Activated CD8-positive, alpha-beta memory T cell treated with anti-CD3 and anti-CD28 coated beads, Interleukin-2, amount 10 ng/mL, durations not matched to agents 7 days and 5 days (primary cell): ENCODE results near the gene PSMD4. TPM values are rescaled to one million over a fixed set of nuclear protein-coding genes. Genes with fewer than 3 reads are reported as not detected.

ENCODE experiments used
- ATAC-seq: fragments of 150-1000 bp; cut with Tn5 transposase; one replicate; pipeline ENCODE4 v1.10.0; 2021; ENCODE audit warnings: moderate library complexity
- CTCF ChIA-PET: fragments of 350-600 bp; sonication (Branson Sonifier 250); formaldehyde crosslinking; loops from one replicate; lab custom pipeline; 2021; ENCODE audit warnings: antibody characterized with exemption; lab: Charles Lee
- DNase-seq: peaks from one replicate; pipeline ENCODE4 v3.0.0-alpha.2; 2020
- H3K27ac Mint-ChIP-seq: one replicate; pipeline ENCODE4 v1.8.0; 2021; ENCODE audit warnings: mild to moderate bottlenecking, mixed read lengths
- H3K27me3 Mint-ChIP-seq: one replicate; pipeline ENCODE4 v1.8.0; 2021; ENCODE audit warnings: mixed read lengths
- H3K36me3 Mint-ChIP-seq: one replicate; pipeline ENCODE4 v1.8.0; 2021; ENCODE audit warnings: mild to moderate bottlenecking, mixed read lengths
- H3K4me1 Mint-ChIP-seq: one replicate; pipeline ENCODE4 v1.8.0; 2021; ENCODE audit warnings: mixed read lengths
- H3K4me3 Mint-ChIP-seq: one replicate; pipeline ENCODE4 v1.8.0; 2021; ENCODE audit warnings: mild to moderate bottlenecking, moderate library complexity, mixed read lengths
- H3K9me3 Mint-ChIP-seq: one replicate; pipeline ENCODE4 v1.8.0; 2022; ENCODE audit warnings: low read depth, mixed read lengths
- total RNA-seq, 2 experiments: library from RNA; stranded (reverse); gene quantifications; one replicate each; pipeline ENCODE4 v1.2.3, GENCODE V29; 2021

The PSMD4 gene
- total RNA-seq, 2 experiments from 2014 or later: 187 to 223 TPM

DNA sequence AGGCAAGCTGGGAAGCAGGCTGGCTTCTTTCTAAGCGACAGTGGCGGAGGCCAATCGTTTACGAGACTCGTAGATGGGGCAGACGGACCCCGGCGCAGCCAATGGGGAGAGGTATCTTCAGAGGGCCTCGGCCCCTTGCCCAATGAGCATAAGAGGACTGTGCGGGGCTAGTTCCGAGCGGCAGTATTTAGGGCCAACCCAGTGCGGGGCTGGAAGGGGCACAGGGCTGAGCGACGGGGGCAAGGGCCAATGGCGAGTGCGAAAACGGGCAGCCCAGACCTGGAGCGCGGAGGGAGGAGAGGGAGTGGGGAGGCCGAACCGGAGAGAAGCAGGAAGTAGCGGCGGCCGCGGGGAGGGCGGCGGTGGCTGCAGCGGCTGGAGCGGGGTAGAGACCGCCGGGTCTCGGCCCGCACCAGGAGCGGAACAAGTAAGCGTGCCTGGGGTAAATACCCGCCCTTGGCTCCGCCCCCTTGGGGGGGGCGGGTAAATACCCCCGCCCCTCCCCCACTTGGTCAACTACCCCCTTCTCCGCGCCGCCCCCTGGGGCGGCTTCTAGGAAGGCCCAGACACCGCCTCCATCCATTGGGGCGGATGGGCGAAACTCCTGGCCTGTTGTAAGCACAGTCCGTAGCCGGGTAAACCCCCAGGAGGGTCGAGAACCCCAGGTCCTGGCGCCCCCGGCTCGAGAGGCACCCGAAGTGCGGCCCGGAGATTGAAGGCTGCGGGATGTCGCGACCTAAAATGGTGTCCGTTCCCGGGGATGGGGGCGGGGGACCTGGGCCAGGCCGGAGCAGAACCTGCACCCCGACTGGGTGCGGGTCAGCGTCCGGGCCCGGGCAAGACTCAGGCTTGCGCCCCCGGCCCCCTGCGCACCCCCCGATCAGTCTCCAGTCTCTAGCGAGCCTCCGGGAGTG, 27.7 kb downstream of the PSMD4 start, which contains the start of gene ZNF687:
ZNF687 (plus strand) TSS at position 331 of the 914 bp plus-strand sequence. CDS start 3,993 bp downstream, outside the sequence.
- Mint-ChIP-seq H3K36me3 (peaks cover 9% of the 10 kb centered on the region), H3K4me1 (peaks cover 30% of the 10 kb centered on the region), H3K4me3 (peak within 1 kb of the TSS; percentile 99), H3K9me3 (no peaks in the 10 kb centered on the region), H3K27ac (peak within 1 kb of the TSS; percentile 99), H3K27me3 (no peaks in the 10 kb centered on the region)
- CTCF ChIA-PET: interaction anchor here (1.1 to 4.2 kb wide), 13 partner anchors 9 to 183 kb away, joined by 3 to 25 read pairs (median 6); partner anchors contain the start of gene PI4KB
- DNase-seq: peak; percentile 100
- ATAC-seq: peak; percentile 91

GRCh38 chr1:151282883-151283725, 28.6 kb downstream of the PSMD4 start:
- DNase-seq (peak; percentile 60), ATAC-seq (peak; percentile 1)
- CTCF ChIA-PET: interaction anchor here (1.0 to 2.2 kb wide), 6 partner anchors 11 to 58 kb away, joined by 3 to 10 read pairs (median 6); partner anchors contain the start of gene PI4KB
- peak overlapping the region; percentile 91 for H3K27ac Mint-ChIP-seq
- peaks cover 9% of the 10 kb centered on the region for H3K36me3 Mint-ChIP-seq
- H3K4me1 Mint-ChIP-seq: peaks cover 23% of the 10 kb centered on the region
- no peaks in the 10 kb centered on the region for H3K27me3 Mint-ChIP-seq
- H3K9me3 Mint-ChIP-seq: no peaks in the 10 kb centered on the region
- peak overlapping the region; percentile 99 for H3K4me3 Mint-ChIP-seq

DNA sequence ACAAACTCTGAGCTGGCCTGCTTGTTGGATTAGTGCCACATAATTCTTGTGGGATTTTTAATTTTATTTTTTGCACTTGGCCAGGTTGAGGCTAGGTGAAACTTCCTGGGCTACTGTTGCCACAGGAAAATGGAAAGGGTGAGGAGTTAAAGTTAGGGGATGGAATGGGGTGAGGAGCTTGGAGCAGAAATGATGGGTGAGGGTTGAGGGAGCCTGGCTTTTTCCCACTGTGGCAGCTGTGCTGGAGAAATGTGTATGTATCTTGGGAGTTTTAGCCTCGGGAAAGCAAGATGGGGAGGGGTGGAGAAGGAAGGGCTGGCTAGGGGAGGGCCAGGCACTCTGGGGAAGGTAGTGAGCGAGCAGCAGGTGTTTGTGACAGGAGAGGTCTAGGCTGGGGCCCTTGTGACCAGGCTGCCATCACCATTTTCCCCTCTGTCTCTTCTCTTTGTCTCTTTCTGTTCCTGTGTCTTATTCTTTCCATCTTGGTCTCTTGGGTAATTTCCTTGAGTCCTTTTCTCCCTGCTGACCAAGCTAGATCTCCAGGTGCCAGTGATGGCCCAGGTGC, 29.6 kb downstream of the PSMD4 start:
- peaks cover 25% of the 10 kb centered on the region for H3K4me1 Mint-ChIP-seq
- H3K9me3 Mint-ChIP-seq: no peaks in the 10 kb centered on the region
- peak overlapping the region; percentile 99 for H3K4me3 Mint-ChIP-seq
- CTCF ChIA-PET: interaction anchor here (1.0 to 2.2 kb wide), 4 partner anchors 10 to 57 kb away, joined by 3 to 10 read pairs (median 4); partner anchors contain the start of gene PI4KB
- no peak for ATAC-seq
- peaks cover 16% of the 10 kb centered on the region for H3K36me3 Mint-ChIP-seq
- H3K27me3 Mint-ChIP-seq: no peaks in the 10 kb centered on the region
- DNase-seq: no peak
- peak overlapping the region; percentile 37 for H3K27ac Mint-ChIP-seq

- DNase-seq (no peak), ATAC-seq (no peak)
- CTCF ChIA-PET: interaction anchor here (1.0 to 1.2 kb wide), 2 partner anchors 10 to 14 kb away, joined by 3 to 4 read pairs; no protein-coding TSS in a partner anchor
- Mint-ChIP-seq H3K9me3 (no peaks in the 10 kb centered on the region), H3K27ac (no peak overlapping the region), H3K4me3 (no peak overlapping the region), H3K36me3 (peaks cover 18% of the 10 kb centered on the region), H3K27me3 (no peaks in the 10 kb centered on the region), H3K4me1 (peaks cover 21% of the 10 kb centered on the region)
Observed at GRCh38 chr1:151286619-151287340, 32.2 kb downstream of the PSMD4 start.

- ATAC-seq (no peak), DNase-seq (no peak)
- Mint-ChIP-seq H3K27ac (no peak overlapping the region), H3K4me3 (no peak overlapping the region), H3K36me3 (peaks cover 19% of the 10 kb centered on the region), H3K4me1 (peaks cover 21% of the 10 kb centered on the region), H3K9me3 (no peaks in the 10 kb centered on the region), H3K27me3 (no peaks in the 10 kb centered on the region)
- CTCF ChIA-PET: interaction anchor here (1.2 kb wide), 1 partner anchor 14 kb away, joined by 3 read pairs; no protein-coding TSS in a partner anchor
Observed at GRCh38 chr1:151287341-151287699, 32.8 kb downstream of the PSMD4 start.

- Mint-ChIP-seq H3K4me3 (no peak overlapping the region), H3K9me3 (no peaks in the 10 kb centered on the region), H3K4me1 (peaks cover 21% of the 10 kb centered on the region), H3K27ac (no peak overlapping the region), H3K27me3 (no peaks in the 10 kb centered on the region), H3K36me3 (peaks cover 23% of the 10 kb centered on the region)
- no peak for DNase-seq
- no peak for ATAC-seq
- CTCF ChIA-PET: interaction anchor here (1.2 kb wide), 1 partner anchor 13 kb away, joined by 3 read pairs; no protein-coding TSS in a partner anchor
Observed at GRCh38 chr1:151287767-151288500, 33.4 kb downstream of the PSMD4 start.

DNA sequence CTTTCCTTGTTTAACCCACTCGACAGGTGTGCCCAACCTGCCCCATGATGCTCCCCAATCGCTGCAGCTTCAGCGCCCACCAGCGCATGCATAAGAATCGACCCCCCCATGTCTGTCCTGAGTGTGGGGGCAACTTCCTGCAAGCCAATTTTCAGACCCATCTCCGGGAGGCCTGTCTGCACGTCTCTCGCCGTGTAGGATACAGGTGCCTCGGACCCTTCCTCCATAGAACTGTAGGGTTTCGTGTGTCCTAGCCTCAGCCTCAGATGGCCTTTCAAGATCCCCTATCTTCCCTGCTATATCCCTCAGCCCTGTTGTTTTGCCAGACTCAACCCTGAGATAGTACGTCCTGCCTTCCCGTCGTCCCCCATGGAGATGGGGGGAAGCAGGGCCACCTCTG, 34.0 kb downstream of the PSMD4 start:
- Mint-ChIP-seq H3K27ac (peak overlapping the region; percentile 6), H3K9me3 (no peaks in the 10 kb centered on the region), H3K4me3 (no peak overlapping the region), H3K27me3 (no peaks in the 10 kb centered on the region), H3K4me1 (peaks cover 19% of the 10 kb centered on the region), H3K36me3 (peaks cover 25% of the 10 kb centered on the region)
- CTCF ChIA-PET: no interaction called here
- ATAC-seq (no peak), DNase-seq (no peak)

- Mint-ChIP-seq H3K4me1 (peaks cover 11% of the 10 kb centered on the region), H3K27ac (peak overlapping the region; percentile 6), H3K4me3 (no peak overlapping the region), H3K36me3 (peaks cover 25% of the 10 kb centered on the region), H3K9me3 (no peaks in the 10 kb centered on the region), H3K27me3 (no peaks in the 10 kb centered on the region)
- DNase-seq (no peak), ATAC-seq (no peak)
- CTCF ChIA-PET: interaction anchor here (1.2 kb wide), 1 partner anchor 12 kb away, joined by 4 read pairs; no protein-coding TSS in a partner anchor
Observed at GRCh38 chr1:151289080-151289935, 34.8 kb downstream of the PSMD4 start.

- ATAC-seq (no peak), DNase-seq (no peak)
- Mint-ChIP-seq H3K36me3 (peaks cover 23% of the 10 kb centered on the region), H3K27me3 (no peaks in the 10 kb centered on the region), H3K9me3 (no peaks in the 10 kb centered on the region), H3K4me1 (peaks cover 6% of the 10 kb centered on the region), H3K27ac (no peak overlapping the region), H3K4me3 (no peak overlapping the region)
- CTCF ChIA-PET: interaction anchor here (1.2 kb wide), 1 partner anchor 11 kb away, joined by 4 read pairs; no protein-coding TSS in a partner anchor
Observed at GRCh38 chr1:151289991-151290708, 35.6 kb downstream of the PSMD4 start.

GRCh38 chr1:151290709-151291303, 36.3 kb downstream of the PSMD4 start:
- CTCF ChIA-PET: no interaction called here
- H3K27ac Mint-ChIP-seq: no peak overlapping the region
- DNase-seq (no peak), ATAC-seq (no peak)
- H3K4me3 Mint-ChIP-seq: no peak overlapping the region
- peaks cover 6% of the 10 kb centered on the region for H3K4me1 Mint-ChIP-seq
- H3K9me3 Mint-ChIP-seq: no peaks in the 10 kb centered on the region
- peaks cover 21% of the 10 kb centered on the region for H3K36me3 Mint-ChIP-seq
- no peaks in the 10 kb centered on the region for H3K27me3 Mint-ChIP-seq
